ENCODE results near the gene NFRKB. TPM values are rescaled to one million over a fixed set of nuclear protein-coding genes. Genes with fewer than 3 reads are reported as not detected.

Gene NFRKB
- total RNA-seq, 1 experiment from 2014 or later: 33.7 TPM

GRCh38 chr11:129846508-129847335 is 48.7 kb downstream of the NFRKB start:
- DNase-seq (ENCODE audit: low spot score): peak; percentile 89

Other genes starting within 250 kb of the NFRKB start
- gene TMEM45B, start 79.7 kb downstream of the NFRKB start, total RNA-seq (2014; rRNA removed; shearing (Covaris generic)): 35.7 and 52.9 TPM in 2 replicates
- 10.4 and 17.7 TPM in 2 replicates for gene PRDM10, start 107.3 kb upstream of the NFRKB start, total RNA-seq (2014; rRNA removed; shearing (Covaris generic))
- 167 and 177 TPM in 2 replicates for gene APLP2, start 174.3 kb upstream of the NFRKB start, total RNA-seq (2014; rRNA removed; shearing (Covaris generic))